H1 (cell line): ENCODE data around the gene MAN1A2. TPM values are rescaled to one million over a fixed set of nuclear protein-coding genes. Genes with fewer than 3 reads are reported as not detected.

Experiments used
- CTCF ChIA-PET: fragments of 300-600 bp; sonication (Branson Sonifier 250); formaldehyde crosslinking; loops from one replicate; lab custom pipeline; 2021; ENCODE audit not compliant: partially characterized antibody; lab: Charles Lee
- POLR2A ChIA-PET: fragments of 300-600 bp; sonication (Branson Sonifier 250); formaldehyde crosslinking; loops from one replicate; lab custom pipeline; 2021; ENCODE audit warnings: inconsistent platforms; ENCODE audit not compliant: partially characterized antibody; lab: Charles Lee
- DNase-seq, 2 experiments: peaks; one replicate each; pipeline versions ENCODE4 v3.0.0 to v3.0.0-alpha.2; 2010 to 2022; ENCODE audit warnings: low spot score in 2 of 2, low read depth in 1 of 2, mixed read lengths in 1 of 2
- FAIRE-seq: peaks from 2 replicates; lab custom pipeline; 2011; peaks lifted over from hg19 to GRCh38; lab: Jason Lieb, UNC
- H2AFZ ChIP-seq: 2 replicates; pipeline ENCODE4 v1.8.1; 2012; ENCODE audit warnings: low read length, inconsistent platforms
- H2AK5ac ChIP-seq: 2 replicates; pipeline ENCODE4 v1.6.1; 2013; ENCODE audit warnings: low read depth, low read length
- H2BK120ac ChIP-seq: replicated peaks from 2 replicates; pipeline ENCODE3; 2013; ENCODE audit warnings: low read depth, low read length, inconsistent platforms
- H2BK12ac ChIP-seq: 2 replicates; pipeline ENCODE4 v1.6.1; 2013; ENCODE audit warnings: low read depth, low read length
- H2BK15ac ChIP-seq: 2 replicates; pipeline ENCODE4 v1.6.1; 2013; ENCODE audit warnings: low read length
- H2BK20ac ChIP-seq: 2 replicates; pipeline ENCODE4 v1.6.1; 2013; ENCODE audit warnings: low read length
- H2BK5ac ChIP-seq: 2 replicates; pipeline ENCODE4 v1.6.1; 2013; ENCODE audit warnings: low read depth, low read length
- H3K14ac ChIP-seq: 2 replicates; pipeline ENCODE4 v1.6.1; 2013; ENCODE audit warnings: inconsistent platforms; ENCODE audit not compliant: insufficient read length
- H3K18ac ChIP-seq: 2 replicates; pipeline ENCODE4 v1.6.1; 2013; ENCODE audit warnings: low read length; ENCODE audit errors: extremely low read depth
- H3K23ac ChIP-seq: 2 replicates; pipeline ENCODE4 v1.6.1; 2013; ENCODE audit warnings: inconsistent platforms; ENCODE audit not compliant: insufficient read length
- H3K23me2 ChIP-seq: 2 replicates; pipeline ENCODE4 v1.6.1; 2013; ENCODE audit warnings: low read depth, low read length
- H3K27ac ChIP-seq: 2 replicates; pipeline ENCODE4 v1.6.1; 2011; ENCODE audit warnings: low read depth, low read length, inconsistent platforms
- H3K27me3 ChIP-seq, 4 experiments: replicated peaks in 1 of 4; 1 replicate in 1 of 4; 2 replicates in 3 of 4; pipeline versions ENCODE4 v1.6.1 to v1.8.1; 2011 to 2013; ENCODE audit warnings: low read length in 3 of 4, mild to moderate bottlenecking in 3 of 4, inconsistent platforms in 2 of 4, mixed read lengths in 2 of 4, moderate library complexity in 1 of 4; ENCODE audit not compliant: control insufficient read depth in 3 of 4, insufficient read depth in 3 of 4; ENCODE audit errors: extremely low read depth in 1 of 4
- H3K36me3 ChIP-seq, 4 experiments: 2 replicates each; pipeline versions ENCODE4 v1.6.1 to v1.8.1; 2011 to 2013; ENCODE audit warnings: mild to moderate bottlenecking in 4 of 4, low read length in 3 of 4, moderate library complexity in 2 of 4, control low read depth in 1 of 4, inconsistent platforms in 1 of 4; ENCODE audit not compliant: insufficient read depth in 4 of 4, control insufficient read depth in 2 of 4
- H3K4ac ChIP-seq: replicated peaks from 2 replicates; pipeline ENCODE3; 2013; ENCODE audit warnings: low read length, low read depth, mixed read lengths, inconsistent platforms; ENCODE audit not compliant: insufficient read length
- H3K4me1 ChIP-seq, 4 experiments: replicated peaks in 1 of 4; 1 replicate in 1 of 4; 2 replicates in 3 of 4; pipeline versions ENCODE4 v1.6.1 to v1.8.1; 2011 to 2013; ENCODE audit warnings: low read length in 3 of 4, inconsistent platforms in 2 of 4, mixed read lengths in 1 of 4; ENCODE audit not compliant: insufficient read depth in 4 of 4, control insufficient read depth in 3 of 4
- H3K4me2 ChIP-seq, 2 experiments: 2 replicates each; pipeline versions ENCODE4 v1.6.1 to v1.8.1; 2011 to 2013; ENCODE audit warnings: low read depth in 2 of 2, low read length in 2 of 2, control low read depth in 1 of 2, inconsistent platforms in 1 of 2, mild to moderate bottlenecking in 1 of 2; ENCODE audit not compliant: insufficient read depth in 1 of 2
- H3K4me3 ChIP-seq, 4 experiments: fragments of 200-600, 300-600 bp in 1 of 4; sonication (generic), shearing (Covaris generic), sonication (Bioruptor Twin) in 1 of 4; 2 replicates each; pipeline versions ENCODE4 v1.5.1 to v1.8.1; 2011 to 2016; ENCODE audit warnings: low read length in 4 of 4, low read depth in 3 of 4, control low read depth in 2 of 4, inconsistent platforms in 2 of 4, mild to moderate bottlenecking in 2 of 4, mixed read lengths in 1 of 4, moderate library complexity in 1 of 4; ENCODE audit not compliant: insufficient read depth in 2 of 4; ENCODE audit errors: extremely low read depth in 1 of 4
- H3K56ac ChIP-seq: replicated peaks from 2 replicates; pipeline ENCODE3; 2013; ENCODE audit warnings: low read depth, mild to moderate bottlenecking, mixed read lengths, low read length, inconsistent platforms; ENCODE audit not compliant: insufficient read length
- H3K79me1 ChIP-seq: 2 replicates; pipeline ENCODE4 v1.6.1; 2013; ENCODE audit warnings: low read depth, low read length, control low read depth
- H3K79me2 ChIP-seq, 2 experiments: 2 replicates each; pipeline versions ENCODE4 v1.6.1 to v1.8.1; 2012 to 2013; ENCODE audit warnings: low read length in 2 of 2, mild to moderate bottlenecking in 2 of 2, inconsistent platforms in 1 of 2; ENCODE audit not compliant: insufficient read depth in 2 of 2, control insufficient read depth in 1 of 2
- H3K9ac ChIP-seq, 4 experiments: replicated peaks in 1 of 4; 1 replicate in 1 of 4; 2 replicates in 3 of 4; pipeline versions ENCODE4 v1.6.1 to v1.8.1; 2011 to 2013; ENCODE audit warnings: low read depth in 3 of 4, low read length in 3 of 4, control low read depth in 2 of 4, mild to moderate bottlenecking in 2 of 4, moderate library complexity in 2 of 4, inconsistent platforms in 1 of 4; ENCODE audit errors: extremely low read depth in 1 of 4
- H3K9me3 ChIP-seq, 2 experiments: 2 replicates each; pipeline versions ENCODE4 v1.6.1 to v1.8.1; 2012 to 2013; ENCODE audit warnings: mild to moderate bottlenecking in 2 of 2, moderate library complexity in 2 of 2, control low read depth in 1 of 2, inconsistent platforms in 1 of 2, low read depth in 1 of 2, low read length in 1 of 2, mixed read lengths in 1 of 2; ENCODE audit not compliant: insufficient read depth in 2 of 2
- H4K20me1 ChIP-seq, 2 experiments: replicated peaks in 1 of 2; 2 replicates each; pipeline versions ENCODE3 to v1.8.1; 2011 to 2013; ENCODE audit warnings: inconsistent platforms in 2 of 2, low read length in 2 of 2, mild to moderate bottlenecking in 1 of 2; ENCODE audit not compliant: insufficient read depth in 2 of 2, control insufficient read depth in 1 of 2
- H4K5ac ChIP-seq: 2 replicates; pipeline ENCODE4 v1.6.1; 2013; ENCODE audit warnings: low read length, low read depth, mixed read lengths, inconsistent platforms; ENCODE audit not compliant: insufficient read length
- H4K8ac ChIP-seq: 2 replicates; pipeline ENCODE4 v1.8.0; 2013; ENCODE audit warnings: mild to moderate bottlenecking, moderate library complexity, low read length, inconsistent platforms; ENCODE audit not compliant: insufficient read depth; ENCODE audit errors: extremely low read depth
- H4K91ac ChIP-seq: replicated peaks from 2 replicates; pipeline ENCODE3; 2013; ENCODE audit warnings: low read length, mixed read lengths, inconsistent platforms; ENCODE audit not compliant: insufficient read length
- CEBPB ChIP-seq: IDR thresholded peaks from 2 replicates; pipeline ENCODE4 v1.6.1; 2012; ENCODE audit warnings: low read depth, low read length
- CTBP2 ChIP-seq: IDR thresholded peaks from 2 replicates; pipeline ENCODE4 v1.7.0; 2011; ENCODE audit warnings: borderline replicate concordance, mild to moderate bottlenecking, moderate library complexity, mixed read lengths, low read length; ENCODE audit not compliant: insufficient read depth, insufficient read length
- HDAC2 ChIP-seq, 2 experiments: fragments of 300-600 bp in 1 of 2; sonication (generic) in 1 of 2; IDR thresholded peaks; 2 replicates each; pipeline ENCODE4 v1.6.1; 2011 to 2012; ENCODE audit warnings: low read depth in 2 of 2, low read length in 2 of 2, mild to moderate bottlenecking in 2 of 2, moderate library complexity in 2 of 2, borderline replicate concordance in 1 of 2, inconsistent platforms in 1 of 2
- RAD21 ChIP-seq, 2 experiments: IDR thresholded peaks in 1 of 2; conservative IDR thresholded peaks in 1 of 2; 2 replicates each; pipeline ENCODE4 v1.6.1; 2011; ENCODE audit warnings: low read depth in 2 of 2, low read length in 2 of 2, improper control_type of control experiment in 1 of 2, inconsistent platforms in 1 of 2, mild to moderate bottlenecking in 1 of 2, moderate library complexity in 1 of 2
- SIRT6 ChIP-seq: IDR thresholded peaks from one replicate; pipeline ENCODE4 v1.7.1; 2012; ENCODE audit warnings: low read length, inconsistent platforms
- WGBS, 2 experiments: shearing (Covaris generic) in 1 of 2; methylation state at CpG; one replicate each; pipeline versions ENCODE4 v1.1.6 to v1.1.7; 2013 to 2015; ENCODE audit warnings: low lambda C conversion rate in 2 of 2, mixed read lengths in 2 of 2, inconsistent platforms in 1 of 2, low coverage in 1 of 2, missing lambda C conversion rate in 1 of 2; ENCODE audit not compliant: insufficient replicate concordance in 2 of 2, insufficient coverage in 1 of 2, insufficient read length in 1 of 2; ENCODE audit errors: extremely low coverage in 1 of 2, missing lambda C conversion rate in 1 of 2; 5-methylcytosine and 5-hydroxymethylcytosine counted together
- polyA plus RNA-seq, 7 experiments: library from polyadenylated mRNA; depleted of rRNA in 3 of 7; stranded (reverse) in 5 of 7; unstranded in 2 of 7; fragments of >200 nt in 5 of 7; fragments of 200-250 nt in 2 of 7; gene quantifications; 1 replicate in 5 of 7; 2 replicates in 1 of 7; 4 replicates in 1 of 7; pipeline versions ENCODE4 v1.2.1 to v1.2.3, GENCODE V29; 2011 to 2013; ENCODE audit warnings: missing spikeins in 2 of 7, mixed read lengths in 2 of 7
- total RNA-seq: library from RNA; stranded (reverse); fragmentation: NEBNext Ultra II Directional; extraction: Animal tissue kit (Norgen Biotek cat#: 25700); gene quantifications from 2 replicates; pipeline ENCODE4 v1.2.1, GENCODE V29; 2021
- TF ChIP-seq, protein P1 (sequence below): IDR thresholded peaks from 2 replicates; pipeline ENCODE4 v1.6.1; 2012; ENCODE audit warnings: inconsistent platforms

Gene MAN1A2
- total and polyA plus RNA-seq, 2 of the 8 experiments (the other 6 are each of a cell fraction or from before 2014, with no cell fraction given) = 5.5 to 18.8 TPM

DNA sequence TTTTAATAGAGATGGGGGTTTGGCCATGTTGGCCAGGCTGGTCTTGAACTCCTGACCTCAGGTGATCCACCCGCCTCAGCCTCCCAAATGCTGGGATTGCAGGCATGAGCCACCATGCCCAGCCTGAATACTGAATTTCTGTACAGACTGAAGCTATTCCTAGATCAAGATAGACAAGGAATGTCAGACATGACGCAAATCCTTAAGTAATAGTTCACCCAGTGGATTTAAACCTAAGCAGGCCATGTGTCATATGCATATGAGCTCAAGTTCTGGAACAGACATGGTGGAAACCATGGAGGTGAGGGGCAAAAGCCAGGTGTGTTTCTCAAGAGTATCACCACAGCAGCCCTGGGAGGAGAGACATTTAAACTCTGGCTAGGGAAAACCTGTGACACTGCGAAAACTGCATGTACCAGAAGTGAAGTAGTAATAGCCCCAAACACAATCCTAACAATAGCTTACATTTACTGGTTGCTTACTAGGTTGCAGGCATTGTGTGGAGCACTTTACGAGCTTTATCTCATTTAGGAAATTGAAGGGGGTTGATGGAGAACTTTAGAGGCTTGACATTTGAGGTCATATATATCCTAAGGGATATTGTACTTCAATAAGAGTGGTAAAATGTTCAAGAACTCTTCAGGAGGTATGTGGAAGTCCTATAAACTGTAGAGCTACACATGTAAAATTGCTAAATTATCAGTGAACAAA is 31.7 kb upstream of the MAN1A2 start:
- H2BK120ac ChIP-seq = no peak overlapping the region
- H3K4me2 ChIP-seq = no peak overlapping the region
- no peak for DNase-seq
- H3K23me2 ChIP-seq = no peaks in the 10 kb centered on the region
- H3K79me2 ChIP-seq = no peaks in the 10 kb centered on the region
- no peak overlapping the region for H3K18ac ChIP-seq
- no peak overlapping the region for H3K23ac ChIP-seq
- H3K4me3 ChIP-seq = no peak overlapping the region
- H2AK5ac ChIP-seq = no peak overlapping the region
- no peaks in the 10 kb centered on the region for H4K20me1 ChIP-seq
- H3K56ac ChIP-seq = no peak overlapping the region
- H2BK12ac ChIP-seq = no peak overlapping the region
- WGBS, 2 experiments = 84% methylated on average over 4 of the region's 4 CpGs; no CpG with 5 or more reads in 1 of the 2 experiments
- no peak overlapping the region for H2BK5ac ChIP-seq
- no peaks in the 10 kb centered on the region for H3K27me3 ChIP-seq
- ChIA-PET POLR2A (interaction anchor here (1.1 to 1.4 kb wide), 2 partner anchors 9 to 11 kb away, joined by 3 read pairs; no protein-coding TSS in a partner anchor), CTCF (interaction anchor here (1.7 to 2.4 kb wide), 2 partner anchors 11 to 14 kb away, joined by 5 to 7 read pairs; no protein-coding TSS in a partner anchor)
- H3K9ac ChIP-seq = no peak overlapping the region
- H4K8ac ChIP-seq = no peak overlapping the region
- H3K14ac ChIP-seq = no peak overlapping the region
- no peaks in the 10 kb centered on the region for H3K79me1 ChIP-seq
- FAIRE-seq = no peak
- H2AFZ ChIP-seq = no peak overlapping the region
- no peak for TF ChIP-seq CTBP2
- no peak for TF ChIP-seq CEBPB
- TF ChIP-seq RAD21 (IDR thresholded peaks at IDR 0.05 in 1 of 2, conservative IDR thresholded peaks at IDR 0.05 in 1 of 2; ENCODE audit: low read depth in 2 of 2, low read length in 2 of 2) = no peak
- TF ChIP-seq, protein P1, sequence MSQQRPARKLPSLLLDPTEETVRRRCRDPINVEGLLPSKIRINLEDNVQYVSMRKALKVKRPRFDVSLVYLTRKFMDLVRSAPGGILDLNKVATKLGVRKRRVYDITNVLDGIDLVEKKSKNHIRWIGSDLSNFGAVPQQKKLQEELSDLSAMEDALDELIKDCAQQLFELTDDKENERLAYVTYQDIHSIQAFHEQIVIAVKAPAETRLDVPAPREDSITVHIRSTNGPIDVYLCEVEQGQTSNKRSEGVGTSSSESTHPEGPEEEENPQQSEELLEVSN = no peak
- no peak for TF ChIP-seq SIRT6
- no peak for TF ChIP-seq HDAC2 (IDR thresholded peaks at IDR 0.05; ENCODE audit: borderline replicate concordance in 1 of 2, low read depth in 2 of 2, low read length in 2 of 2)
- H3K4me1 ChIP-seq = peaks cover 0 to 2% (median 0%) of the 10 kb centered on the region in 4 experiments; a peak in 1 of 7 replicates
- H3K9me3 ChIP-seq = no peaks in the 10 kb centered on the region
- H4K91ac ChIP-seq = no peak overlapping the region
- H3K27ac ChIP-seq = no peak overlapping the region
- H4K5ac ChIP-seq = no peak overlapping the region
- no peaks in the 10 kb centered on the region for H3K36me3 ChIP-seq
- no peak overlapping the region for H3K4ac ChIP-seq
- H2BK15ac ChIP-seq = no peak overlapping the region
- no peak overlapping the region for H2BK20ac ChIP-seq
